ENCODE data around the gene RSL24D1.

The RSL24D1 gene

GRCh38 chr15:55186331-55186730 lies 10.4 kb downstream of the RSL24D1 start:
- H3K79me2 ChIP-seq (ENCODE audit: insufficient read depth, low read length) = peaks cover 77% of the 10 kb centered on the region
- H3K9ac ChIP-seq (ENCODE audit: low read depth, low read length, poor library complexity, severe bottlenecking) = peak overlapping the region; percentile 34
- no peaks in the 10 kb centered on the region for H3K9me2 ChIP-seq (replicated peaks; ENCODE audit: low read depth, low read length)
- peaks cover 29% of the 10 kb centered on the region for H3K4me1 ChIP-seq (ENCODE audit: insufficient read depth, low read length, poor library complexity, severe bottlenecking)
- TF ChIP-seq CTCF (conservative IDR thresholded peaks at IDR 0.05; ENCODE audit: low read length) = no peak
- TF ChIP-seq EZH2phosphoT487 (IDR thresholded peaks at IDR 0.05; ENCODE audit: borderline replicate concordance) = no peak
- H4K20me1 ChIP-seq (ENCODE audit: insufficient read depth, low read length, poor library complexity, severe bottlenecking) = peaks cover 59% of the 10 kb centered on the region
- H3K9me3 ChIP-seq (ENCODE audit: insufficient read depth, low read depth, low read length) = no peaks in the 10 kb centered on the region
- H3F3A ChIP-seq (ENCODE audit: low read depth) = no peaks in the 10 kb centered on the region
- H3K36me3 ChIP-seq (ENCODE audit: insufficient read depth, low read length) = peaks cover 82% of the 10 kb centered on the region
- H2AFZ ChIP-seq (ENCODE audit: low read length) = no peak overlapping the region
- peak overlapping the region; percentile 3 for H3K4me3 ChIP-seq (ENCODE audit: low read length, poor library complexity, severe bottlenecking)
- H3K4me2 ChIP-seq (ENCODE audit: low read depth, low read length, poor library complexity, severe bottlenecking) = peak overlapping the region; percentile 97
- no peaks in the 10 kb centered on the region for H3K27me3 ChIP-seq (ENCODE audit: insufficient read depth, low read length, poor library complexity, severe bottlenecking)

- no peak for TF ChIP-seq CTCF (conservative IDR thresholded peaks at IDR 0.05; ENCODE audit: low read length)
- Histone ChIP-seq H3K27me3 (ENCODE audit: insufficient read depth, low read length, poor library complexity, severe bottlenecking) (no peaks in the 10 kb centered on the region), H3K9me3 (ENCODE audit: insufficient read depth, low read depth, low read length) (no peaks in the 10 kb centered on the region), H3K4me1 (ENCODE audit: insufficient read depth, low read length, poor library complexity, severe bottlenecking) (peaks cover 16% of the 10 kb centered on the region), H3K9ac (ENCODE audit: low read depth, low read length, poor library complexity, severe bottlenecking) (no peak overlapping the region), H3K4me3 (ENCODE audit: low read length, poor library complexity, severe bottlenecking) (no peak overlapping the region), H3F3A (ENCODE audit: low read depth) (no peaks in the 10 kb centered on the region), H3K79me2 (ENCODE audit: insufficient read depth, low read length) (peaks cover 52% of the 10 kb centered on the region), H3K9me2 (replicated peaks; ENCODE audit: low read depth, low read length) (no peaks in the 10 kb centered on the region), H2AFZ (ENCODE audit: low read length) (no peak overlapping the region), H4K20me1 (ENCODE audit: insufficient read depth, low read length, poor library complexity, severe bottlenecking) (peaks cover 47% of the 10 kb centered on the region), H3K4me2 (ENCODE audit: low read depth, low read length, poor library complexity, severe bottlenecking) (no peak overlapping the region), H3K36me3 (ENCODE audit: insufficient read depth, low read length) (peaks cover 85% of the 10 kb centered on the region)
Observed at GRCh38 chr15:55183679-55184078, 13.1 kb downstream of the RSL24D1 start.

GRCh38 chr15:55179141-55179540 lies 17.6 kb downstream of the RSL24D1 start:
- Histone ChIP-seq H3K36me3 (ENCODE audit: insufficient read depth, low read length) (peaks cover 62% of the 10 kb centered on the region), H3K9ac (ENCODE audit: low read depth, low read length, poor library complexity, severe bottlenecking) (no peak overlapping the region)

More at GRCh38 chr15:55179141-55179540, 17.6 kb downstream of the RSL24D1 start:
- no peak overlapping the region for H3K4me2 ChIP-seq (ENCODE audit: low read depth, low read length, poor library complexity, severe bottlenecking)
- no peak overlapping the region for H2AFZ ChIP-seq (ENCODE audit: low read length)
- no peaks in the 10 kb centered on the region for H3F3A ChIP-seq (ENCODE audit: low read depth)
- no peaks in the 10 kb centered on the region for H3K4me1 ChIP-seq (ENCODE audit: insufficient read depth, low read length, poor library complexity, severe bottlenecking)
- no peak for TF ChIP-seq EZH2phosphoT487 (IDR thresholded peaks at IDR 0.05; ENCODE audit: borderline replicate concordance)
- TF ChIP-seq CTCF (conservative IDR thresholded peaks at IDR 0.05; ENCODE audit: low read length) = no peak
- no peaks in the 10 kb centered on the region for H3K9me3 ChIP-seq (ENCODE audit: insufficient read depth, low read depth, low read length)
- H4K20me1 ChIP-seq (ENCODE audit: insufficient read depth, low read length, poor library complexity, severe bottlenecking) = peaks cover 10% of the 10 kb centered on the region
- H3K27me3 ChIP-seq (ENCODE audit: insufficient read depth, low read length, poor library complexity, severe bottlenecking) = no peaks in the 10 kb centered on the region
- H3K9me2 ChIP-seq (replicated peaks; ENCODE audit: low read depth, low read length) = no peaks in the 10 kb centered on the region
- peaks cover 13% of the 10 kb centered on the region; the same call in 1 of the 2 replicates for H3K79me2 ChIP-seq (ENCODE audit: insufficient read depth, low read length)
- H3K4me3 ChIP-seq (ENCODE audit: low read length, poor library complexity, severe bottlenecking) = no peak overlapping the region

Data from Loucy (cell line).